Neural progenitor cell (in vitro differentiated cells): Measurements from ENCODE around the gene IQCN.

ENCODE experiments used
- EZH2 ChIP-seq: fragments of 200-600 bp; sonication (generic); IDR thresholded peaks from 2 replicates; pipeline ENCODE4 v1.6.1; 2017; ENCODE audit warnings: antibody characterized with exemption, mild to moderate bottlenecking, moderate library complexity
- TF ChIP-seq, protein P1 (sequence below): fragments of 200-600 bp; sonication (generic); IDR thresholded peaks from 2 replicates; pipeline ENCODE4 v1.5.1; 2017; ENCODE audit warnings: antibody characterized with exemption, mild to moderate bottlenecking

DNA sequence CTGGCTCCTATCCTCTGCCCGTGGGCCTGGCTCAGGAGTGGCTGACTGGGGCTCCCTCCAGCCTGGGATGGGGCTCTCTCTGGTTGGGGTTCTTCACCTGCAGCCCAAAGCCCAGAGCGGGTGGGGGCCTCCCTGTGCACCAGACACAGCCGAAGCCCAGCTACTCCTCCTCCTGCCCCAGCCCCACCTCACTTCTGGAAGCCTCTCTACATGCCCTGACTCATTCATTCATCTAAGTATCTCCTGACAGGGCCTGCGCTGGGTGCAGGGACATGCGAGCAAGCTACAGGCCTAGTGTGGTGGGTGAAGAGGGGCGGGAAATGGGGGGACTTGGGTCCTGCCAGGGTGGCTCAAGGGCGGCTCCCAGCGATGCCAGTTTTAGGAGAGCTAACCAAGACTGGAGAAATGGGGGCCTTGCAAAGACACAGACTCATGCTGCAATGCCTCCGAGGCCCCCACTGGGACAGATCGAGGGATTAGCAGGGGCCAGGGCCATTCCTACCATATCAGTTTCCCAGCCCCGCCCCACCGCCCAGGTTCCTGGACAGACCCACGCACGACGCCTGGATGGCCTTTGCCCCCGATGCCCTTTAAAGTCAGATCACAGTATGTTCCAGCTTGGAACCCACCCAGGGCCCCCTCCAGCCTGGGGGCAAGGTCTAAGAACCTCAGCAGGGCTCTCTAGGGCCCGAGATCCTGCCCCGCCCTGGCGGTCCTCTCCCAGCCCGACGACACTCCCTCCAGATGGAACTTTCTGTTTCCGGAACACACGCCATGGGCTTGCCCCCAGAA is 36.1 kb upstream of the IQCN start:
- TF ChIP-seq, protein P1, sequence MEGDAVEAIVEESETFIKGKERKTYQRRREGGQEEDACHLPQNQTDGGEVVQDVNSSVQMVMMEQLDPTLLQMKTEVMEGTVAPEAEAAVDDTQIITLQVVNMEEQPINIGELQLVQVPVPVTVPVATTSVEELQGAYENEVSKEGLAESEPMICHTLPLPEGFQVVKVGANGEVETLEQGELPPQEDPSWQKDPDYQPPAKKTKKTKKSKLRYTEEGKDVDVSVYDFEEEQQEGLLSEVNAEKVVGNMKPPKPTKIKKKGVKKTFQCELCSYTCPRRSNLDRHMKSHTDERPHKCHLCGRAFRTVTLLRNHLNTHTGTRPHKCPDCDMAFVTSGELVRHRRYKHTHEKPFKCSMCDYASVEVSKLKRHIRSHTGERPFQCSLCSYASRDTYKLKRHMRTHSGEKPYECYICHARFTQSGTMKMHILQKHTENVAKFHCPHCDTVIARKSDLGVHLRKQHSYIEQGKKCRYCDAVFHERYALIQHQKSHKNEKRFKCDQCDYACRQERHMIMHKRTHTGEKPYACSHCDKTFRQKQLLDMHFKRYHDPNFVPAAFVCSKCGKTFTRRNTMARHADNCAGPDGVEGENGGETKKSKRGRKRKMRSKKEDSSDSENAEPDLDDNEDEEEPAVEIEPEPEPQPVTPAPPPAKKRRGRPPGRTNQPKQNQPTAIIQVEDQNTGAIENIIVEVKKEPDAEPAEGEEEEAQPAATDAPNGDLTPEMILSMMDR, result no peak
- TF ChIP-seq EZH2, result no peak
